Loucy (cell line): ENCODE data around the gene YTHDC2.

ENCODE experiments used
- EZH2phosphoT487 ChIP-seq: fragments of 200-600 bp; IDR thresholded peaks from 2 replicates; pipeline ENCODE4 v1.6.1; 2018; ENCODE audit warnings: antibody characterized with exemption, mild to moderate bottlenecking, moderate library complexity, borderline replicate concordance
- TF ChIP-seq, protein P1 (sequence below): fragments of 200-600 bp; sonication (generic); conservative IDR thresholded peaks from 2 replicates; pipeline ENCODE4 v1.5.1; 2014; ENCODE audit warnings: mild to moderate bottlenecking, antibody characterized with exemption, low read length

DNA sequence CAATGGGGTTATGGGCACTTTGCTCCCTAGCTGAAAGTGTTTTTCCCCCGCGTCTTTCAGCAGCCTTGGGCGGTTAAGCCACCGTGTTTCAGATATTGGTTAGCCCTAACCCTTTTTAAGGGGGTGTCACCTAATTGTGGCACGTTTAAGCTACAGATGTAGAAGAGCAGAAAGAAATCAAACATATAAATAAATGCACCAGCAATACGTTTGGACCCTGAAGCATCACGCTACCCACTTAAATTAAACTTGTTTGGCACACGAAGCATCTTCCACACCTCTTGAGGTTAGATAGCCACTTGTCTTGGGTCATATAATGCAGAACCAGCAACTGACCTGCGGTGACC lies 768 bp downstream of the YTHDC2 start:
- TF ChIP-seq, protein P1, sequence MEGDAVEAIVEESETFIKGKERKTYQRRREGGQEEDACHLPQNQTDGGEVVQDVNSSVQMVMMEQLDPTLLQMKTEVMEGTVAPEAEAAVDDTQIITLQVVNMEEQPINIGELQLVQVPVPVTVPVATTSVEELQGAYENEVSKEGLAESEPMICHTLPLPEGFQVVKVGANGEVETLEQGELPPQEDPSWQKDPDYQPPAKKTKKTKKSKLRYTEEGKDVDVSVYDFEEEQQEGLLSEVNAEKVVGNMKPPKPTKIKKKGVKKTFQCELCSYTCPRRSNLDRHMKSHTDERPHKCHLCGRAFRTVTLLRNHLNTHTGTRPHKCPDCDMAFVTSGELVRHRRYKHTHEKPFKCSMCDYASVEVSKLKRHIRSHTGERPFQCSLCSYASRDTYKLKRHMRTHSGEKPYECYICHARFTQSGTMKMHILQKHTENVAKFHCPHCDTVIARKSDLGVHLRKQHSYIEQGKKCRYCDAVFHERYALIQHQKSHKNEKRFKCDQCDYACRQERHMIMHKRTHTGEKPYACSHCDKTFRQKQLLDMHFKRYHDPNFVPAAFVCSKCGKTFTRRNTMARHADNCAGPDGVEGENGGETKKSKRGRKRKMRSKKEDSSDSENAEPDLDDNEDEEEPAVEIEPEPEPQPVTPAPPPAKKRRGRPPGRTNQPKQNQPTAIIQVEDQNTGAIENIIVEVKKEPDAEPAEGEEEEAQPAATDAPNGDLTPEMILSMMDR, result no peak
- TF ChIP-seq EZH2phosphoT487, result no peak
